DND-41 (cell line): ENCODE data around the gene ZNF500.

Experiments
- CTCF ChIP-seq: IDR thresholded peaks from 2 replicates; pipeline ENCODE4 v1.5.1; 2012; ENCODE audit warnings: borderline replicate concordance, low read length, moderate library complexity, mild to moderate bottlenecking; ENCODE audit not compliant: poor library complexity, severe bottlenecking; ENCODE audit errors: extremely low read depth
- EZH2 ChIP-seq: IDR thresholded peaks from 3 replicates; pipeline ENCODE4 v1.6.1; 2012; ENCODE audit warnings: borderline replicate concordance, low read depth, mild to moderate bottlenecking, moderate library complexity, low read length, inconsistent platforms; ENCODE audit not compliant: severe bottlenecking

GRCh38 chr16:4749700-4750257, 17.2 kb downstream of the ZNF500 start:
- TF ChIP-seq CTCF (no peak), EZH2 (no peak)
